Suprapubic skin (tissue), 4 donors: ENCODE results near the gene EGLN1.

ENCODE experiments used
- EP300 ChIP-seq: sonication (generic); formaldehyde crosslinking; IDR thresholded peaks from one replicate; pipeline ENCODE4 v1.6.1; 2017; ENCODE audit warnings: antibody characterized with exemption
- POLR2A ChIP-seq, 2 donors: fragments of 450-650 bp; IDR thresholded peaks; one replicate each; pipeline ENCODE4 v1.6.1; 2017; ENCODE audit warnings: antibody characterized with exemption in 2 of 2, mild to moderate bottlenecking in 2 of 2, moderate library complexity in 2 of 2
- POLR2AphosphoS5 ChIP-seq, 3 donors: sonication (generic); formaldehyde crosslinking; IDR thresholded peaks; one replicate each; pipeline ENCODE4 v1.6.1; 2017; ENCODE audit warnings: antibody characterized with exemption in 3 of 3
- TF ChIP-seq, protein P1 (sequence below), 2 donors: fragments of 200-600 bp in 1 of 2; fragments of 450-650 bp in 1 of 2; sonication (generic) in 1 of 2; IDR thresholded peaks; one replicate each; pipeline ENCODE4 v1.5.1; 2016 to 2019; ENCODE audit warnings: antibody characterized with exemption in 2 of 2, mild to moderate bottlenecking in 1 of 2, moderate library complexity in 1 of 2

DNA sequence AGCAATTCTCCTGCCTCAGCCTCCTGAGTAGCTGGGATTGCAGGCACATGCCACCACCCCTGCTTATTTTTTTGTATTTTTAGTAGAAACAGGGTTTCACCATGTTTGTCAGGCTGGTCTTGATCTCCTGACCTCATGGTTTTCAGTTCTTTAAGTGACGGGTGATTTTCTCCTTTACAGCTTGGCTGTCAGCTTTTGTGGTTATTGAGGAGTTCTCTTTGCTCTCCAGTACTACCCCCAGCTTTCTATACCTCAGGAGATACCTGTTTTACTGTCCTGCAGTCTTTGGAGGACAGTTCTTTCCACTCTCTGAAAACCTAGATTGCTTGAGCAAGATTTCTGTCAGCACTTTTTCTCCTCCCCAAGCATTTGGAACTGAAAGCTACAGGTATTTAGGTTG is 45.9 kb upstream of the EGLN1 start:
- no peak for TF ChIP-seq POLR2A (IDR thresholded peaks at IDR 0.05)
- no peak for TF ChIP-seq POLR2AphosphoS5 (IDR thresholded peaks at IDR 0.05)
- TF ChIP-seq, protein P1, sequence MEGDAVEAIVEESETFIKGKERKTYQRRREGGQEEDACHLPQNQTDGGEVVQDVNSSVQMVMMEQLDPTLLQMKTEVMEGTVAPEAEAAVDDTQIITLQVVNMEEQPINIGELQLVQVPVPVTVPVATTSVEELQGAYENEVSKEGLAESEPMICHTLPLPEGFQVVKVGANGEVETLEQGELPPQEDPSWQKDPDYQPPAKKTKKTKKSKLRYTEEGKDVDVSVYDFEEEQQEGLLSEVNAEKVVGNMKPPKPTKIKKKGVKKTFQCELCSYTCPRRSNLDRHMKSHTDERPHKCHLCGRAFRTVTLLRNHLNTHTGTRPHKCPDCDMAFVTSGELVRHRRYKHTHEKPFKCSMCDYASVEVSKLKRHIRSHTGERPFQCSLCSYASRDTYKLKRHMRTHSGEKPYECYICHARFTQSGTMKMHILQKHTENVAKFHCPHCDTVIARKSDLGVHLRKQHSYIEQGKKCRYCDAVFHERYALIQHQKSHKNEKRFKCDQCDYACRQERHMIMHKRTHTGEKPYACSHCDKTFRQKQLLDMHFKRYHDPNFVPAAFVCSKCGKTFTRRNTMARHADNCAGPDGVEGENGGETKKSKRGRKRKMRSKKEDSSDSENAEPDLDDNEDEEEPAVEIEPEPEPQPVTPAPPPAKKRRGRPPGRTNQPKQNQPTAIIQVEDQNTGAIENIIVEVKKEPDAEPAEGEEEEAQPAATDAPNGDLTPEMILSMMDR (IDR thresholded peaks at IDR 0.05) = no peak
- no peak for TF ChIP-seq EP300
